SJCRH30 (cell line): ENCODE measurements around the gene SEC24D. TPM values are rescaled to one million over a fixed set of nuclear protein-coding genes. Genes with fewer than 3 reads are reported as not detected.
A peak's percentile ranks its signal among the peaks of the same experiment; 100 is the strongest.
"Not testable (repeated sequence)": the region's sequence is repeated elsewhere in the genome, so short reads cannot be mapped to it uniquely, and the experiment has no call there.

ENCODE experiments used
- DNase-seq, 2 experiments: peaks; one replicate each; pipeline ENCODE4 v3.0.0-alpha.2; 2015 to 2020
- H3K27ac ChIP-seq: fragments of 250-450 bp; sonication (Bioruptor Pico); 2 replicates; pipeline ENCODE4 v1.5.1; 2020; ENCODE audit warnings: mild to moderate bottlenecking, moderate library complexity
- H3K27me3 ChIP-seq: fragments of 250-450 bp; sonication (Bioruptor Pico); 2 replicates; pipeline ENCODE4 v1.5.1; 2020; ENCODE audit warnings: mild to moderate bottlenecking, moderate library complexity
- H3K36me3 ChIP-seq: fragments of 250-450 bp; sonication (Bioruptor Pico); 2 replicates; pipeline ENCODE4 v1.5.1; 2020; ENCODE audit warnings: mild to moderate bottlenecking, moderate library complexity
- H3K4me1 ChIP-seq: fragments of 250-450 bp; sonication (Bioruptor Pico); 2 replicates; pipeline ENCODE4 v1.5.1; 2020; ENCODE audit warnings: mild to moderate bottlenecking, moderate library complexity
- H3K4me3 ChIP-seq: fragments of 250-450 bp; sonication (Bioruptor Pico); 2 replicates; pipeline ENCODE4 v1.5.1; 2020; ENCODE audit warnings: mild to moderate bottlenecking, moderate library complexity
- H3K9me3 ChIP-seq: fragments of 250-450 bp; sonication (Bioruptor Pico); replicated peaks from 2 replicates; pipeline ENCODE4 v1.5.1; 2020; ENCODE audit warnings: mild to moderate bottlenecking, moderate library complexity
- total RNA-seq: library from RNA; depleted of rRNA; stranded (reverse); fragments of >200 nt; shearing (Covaris generic); gene quantifications from 2 replicates; pipeline ENCODE4 v1.2.3, GENCODE V29; 2014; rRNA removed

SEC24D gene
- 23.6 and 25.9 TPM in 2 replicates for total RNA-seq

GRCh38 chr4:118835571-118836300 lies at the start of gene SEC24D:
TSS of gene SEC24D (minus strand) at chr4:118836126. CDS start at chr4:118833696, 2,430 bp downstream.
- Histone ChIP-seq H3K4me3 (peak within 1 kb of the TSS; percentile 97), H3K27me3 (no peaks in the 10 kb centered on the region), H3K9me3 (no peaks in the 10 kb centered on the region), H3K4me1 (0 out of 2 replicates have a peak, but pooled peaks cover 4% of the 10 kb centered on the region), H3K27ac (peak within 1 kb of the TSS; percentile 43), H3K36me3 (peaks cover 14% of the 10 kb centered on the region)
- peak; percentile 91 to 93 for DNase-seq

DNA sequence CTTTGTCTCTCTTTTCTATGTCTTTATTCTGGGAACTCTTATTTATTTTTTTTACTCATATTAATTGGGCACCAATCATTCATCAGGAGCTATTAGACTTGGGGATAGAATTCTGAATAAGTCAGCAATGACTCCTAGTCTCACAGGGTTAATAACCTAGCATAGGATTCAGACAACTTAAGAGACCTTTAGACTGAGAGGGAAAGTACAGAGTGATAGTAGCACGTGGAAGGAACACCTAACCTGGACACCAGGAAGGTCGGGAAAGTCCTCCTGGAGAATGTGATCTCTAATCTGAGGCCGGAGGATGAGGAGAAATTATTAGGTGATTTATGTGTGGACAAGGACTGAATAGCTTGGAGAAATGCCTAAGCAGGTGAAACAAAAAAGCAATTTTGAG lies 48.8 kb upstream of the SEC24D start:
- H3K36me3 ChIP-seq: no peaks in the 10 kb centered on the region
- no peak overlapping the region for H3K4me3 ChIP-seq
- H3K27me3 ChIP-seq: no peaks in the 10 kb centered on the region
- 0 out of 2 replicates have a peak, but pooled peaks cover 3% of the 10 kb centered on the region for H3K4me1 ChIP-seq
- no peaks in the 10 kb centered on the region for H3K9me3 ChIP-seq
- no peak for DNase-seq
- H3K27ac ChIP-seq: no peak overlapping the region

- no peak overlapping the region for H3K4me3 ChIP-seq
- no peak for DNase-seq
- no peak overlapping the region for H3K27ac ChIP-seq
- no peaks in the 10 kb centered on the region for H3K36me3 ChIP-seq
- H3K27me3 ChIP-seq: no peaks in the 10 kb centered on the region
- peaks cover 4% of the 10 kb centered on the region; the same call in 1 of the 2 replicates for H3K4me1 ChIP-seq
- no peaks in the 10 kb centered on the region for H3K9me3 ChIP-seq
These were observed 47.9 kb upstream of the SEC24D start for GRCh38 chr4:118883861-118884260.

- Histone ChIP-seq H3K4me3 (peak overlapping the region; percentile 21), H3K4me1 (peaks cover 4% of the 10 kb centered on the region; the same call in 1 of the 2 replicates), H3K36me3 (no peaks in the 10 kb centered on the region), H3K27ac (no peak overlapping the region), H3K9me3 (0 out of 2 replicates have a peak, but pooled peaks cover 5% of the 10 kb centered on the region), H3K27me3 (no peaks in the 10 kb centered on the region)
- peak; percentile 27 to 59 for DNase-seq
These were observed 45.7 kb upstream of the SEC24D start for GRCh38 chr4:118881512-118882146.

DNA sequence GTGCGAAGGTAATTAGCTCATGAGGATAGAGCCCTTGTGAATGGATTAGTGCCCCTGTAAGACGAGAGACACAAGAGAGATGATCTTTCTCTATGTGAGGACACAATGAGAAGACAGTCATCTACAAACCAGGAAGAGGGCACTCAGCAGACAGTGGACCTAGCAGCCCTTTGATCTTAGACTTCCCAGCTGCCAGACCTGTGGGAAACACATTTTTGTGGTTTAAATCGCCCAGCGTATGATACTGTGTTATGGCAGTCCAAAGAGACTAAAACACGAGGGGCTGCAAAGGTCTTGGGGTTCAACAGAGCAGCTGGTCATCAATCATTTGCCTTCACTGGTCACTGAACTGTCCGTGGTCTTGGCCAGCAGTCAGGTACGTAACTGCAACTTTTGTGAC lies 43.5 kb upstream of the SEC24D start:
- peak; percentile 35 to 57 for DNase-seq
- H3K27me3 ChIP-seq: no peaks in the 10 kb centered on the region
- H3K36me3 ChIP-seq: no peaks in the 10 kb centered on the region
- no peak overlapping the region for H3K27ac ChIP-seq
- H3K4me1 ChIP-seq: peaks cover 4% of the 10 kb centered on the region; the same call in 1 of the 2 replicates
- H3K4me3 ChIP-seq: no peak overlapping the region; the same call in 1 of the 2 replicates
- H3K9me3 ChIP-seq: 0 out of 2 replicates have a peak, but pooled peaks cover 5% of the 10 kb centered on the region

DNA sequence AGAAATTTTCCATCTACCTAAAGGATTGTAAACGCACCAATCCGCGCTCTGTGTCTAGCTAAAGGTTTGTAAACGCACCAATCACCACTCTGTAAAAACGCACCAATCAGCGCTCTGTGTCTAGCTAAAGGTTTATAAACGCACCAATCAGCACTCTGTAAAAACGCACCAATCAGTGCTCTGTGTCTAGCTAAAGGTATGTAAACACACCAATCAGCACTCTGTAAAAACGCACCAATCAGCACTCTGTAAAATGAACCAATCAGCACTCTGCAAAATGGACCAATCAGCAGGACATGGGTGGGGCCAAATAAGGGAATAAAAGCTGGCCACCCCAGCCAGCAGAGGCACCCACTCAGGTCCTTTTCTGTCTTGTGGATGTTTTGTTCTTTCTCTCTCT lies 42.6 kb upstream of the SEC24D start:
- H3K4me1 ChIP-seq, H3K27me3 ChIP-seq, DNase-seq, H3K27ac ChIP-seq, H3K36me3 ChIP-seq, H3K9me3 ChIP-seq, H3K4me3 ChIP-seq: not testable (repeated sequence)

DNA sequence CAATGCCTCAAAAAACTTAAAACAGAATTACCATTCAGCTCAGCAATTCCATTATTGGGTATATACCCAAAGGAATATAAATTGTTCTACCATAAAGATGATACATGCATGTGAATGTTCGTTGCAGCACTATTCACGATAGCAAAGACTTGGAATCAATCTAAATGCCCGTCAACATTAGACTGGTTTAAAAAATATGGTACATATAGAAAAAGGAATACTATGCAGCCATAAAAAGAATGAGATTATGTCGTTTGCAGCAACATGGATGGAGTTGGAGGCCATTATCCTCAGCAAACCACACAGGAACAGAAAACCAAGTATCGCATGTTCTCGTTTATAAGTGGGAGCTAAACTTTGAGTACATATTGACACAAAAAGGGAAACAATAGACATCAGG lies 41.9 kb upstream of the SEC24D start:
- Histone ChIP-seq H3K36me3 (no peaks in the 10 kb centered on the region), H3K9me3 (0 out of 2 replicates have a peak, but pooled peaks cover 5% of the 10 kb centered on the region), H3K27ac (no peak overlapping the region), H3K4me1 (peaks cover 4% of the 10 kb centered on the region; the same call in 1 of the 2 replicates), H3K27me3 (no peaks in the 10 kb centered on the region), H3K4me3 (no peak overlapping the region)
- no peak for DNase-seq

- Histone ChIP-seq H3K9me3 (no peaks in the 10 kb centered on the region), H3K4me1 (peaks cover 10% of the 10 kb centered on the region; the same call in 1 of the 2 replicates), H3K27ac (no peak overlapping the region), H3K27me3 (no peaks in the 10 kb centered on the region), H3K36me3 (no peaks in the 10 kb centered on the region), H3K4me3 (no peak overlapping the region)
- DNase-seq: no peak
These were observed 36.3 kb upstream of the SEC24D start for GRCh38 chr4:118872181-118872580.

- no peaks in the 10 kb centered on the region for H3K9me3 ChIP-seq
- peak in 1 of 2 experiments; percentile 21 for DNase-seq
- H3K27ac ChIP-seq: no peak overlapping the region
These were observed 33.9 kb upstream of the SEC24D start for GRCh38 chr4:118869808-118870342.

DNA sequence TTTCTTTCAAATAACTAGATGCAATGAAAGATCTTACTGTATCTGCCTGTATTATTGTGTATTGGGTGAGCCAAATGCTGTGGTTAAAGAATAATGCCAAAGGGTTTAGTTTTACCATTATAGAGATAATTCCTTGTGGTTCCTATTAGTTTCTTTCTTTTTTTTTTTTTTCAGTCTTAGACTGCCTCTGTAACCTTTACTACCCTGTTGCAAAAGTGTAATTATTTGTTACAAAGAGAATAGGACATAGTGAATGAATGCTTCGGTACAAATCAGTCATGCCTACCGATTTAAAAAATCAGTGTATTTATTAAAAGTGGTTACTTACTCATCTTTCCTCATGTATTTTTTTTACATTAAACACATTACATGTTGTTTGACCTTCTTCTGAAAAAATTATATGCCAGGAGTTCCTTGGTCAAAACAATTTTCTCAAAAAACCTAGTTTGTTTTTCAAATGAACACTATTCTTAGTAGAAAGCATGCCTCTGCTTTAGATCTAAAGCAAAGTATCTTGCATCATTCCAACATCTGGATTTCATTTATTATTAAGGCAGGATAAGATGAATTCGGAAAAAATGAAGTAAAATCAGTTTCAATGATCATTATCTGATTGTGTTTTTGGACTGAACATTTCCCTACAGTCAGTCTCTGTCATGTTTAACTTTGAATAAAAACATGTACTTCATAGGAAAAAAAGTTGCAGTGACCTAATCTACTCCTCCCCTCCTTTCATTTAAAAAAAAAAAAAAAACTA lies 31.6 kb upstream of the SEC24D start:
- Histone ChIP-seq H3K4me1 (peaks cover 10% of the 10 kb centered on the region; the same call in 1 of the 2 replicates), H3K4me3 (no peak overlapping the region), H3K27me3 (no peaks in the 10 kb centered on the region), H3K27ac (no peak overlapping the region), H3K36me3 (no peaks in the 10 kb centered on the region), H3K9me3 (0 out of 2 replicates have a peak, but pooled peaks cover 3% of the 10 kb centered on the region)
- no peak for DNase-seq

More at GRCh38 chr4:118869808-118870342, 33.9 kb upstream of the SEC24D start:
- Histone ChIP-seq H3K4me1 (peaks cover 10% of the 10 kb centered on the region; the same call in 1 of the 2 replicates), H3K27me3 (no peaks in the 10 kb centered on the region), H3K36me3 (no peaks in the 10 kb centered on the region), H3K4me3 (no peak overlapping the region)

DNA sequence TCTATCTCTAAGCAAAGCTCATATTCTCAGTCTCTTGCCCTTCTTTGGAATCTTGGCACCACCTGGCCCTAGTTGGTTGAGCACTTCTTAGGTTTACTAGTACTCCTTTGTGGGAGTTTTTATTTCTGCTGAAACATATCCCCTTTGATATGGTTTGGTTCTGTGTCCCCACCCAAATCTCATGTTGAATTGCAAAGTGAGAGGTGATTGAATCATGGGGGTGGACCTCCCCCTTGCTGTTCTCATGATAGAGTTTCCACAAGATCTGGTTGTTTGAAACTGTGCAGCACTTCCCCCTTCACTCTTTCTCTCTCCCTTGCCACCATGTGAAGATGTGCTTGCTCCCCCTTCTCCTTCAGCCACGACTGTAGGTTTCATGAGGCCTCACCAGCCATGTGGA lies 30.5 kb upstream of the SEC24D start:
- H3K36me3 ChIP-seq: no peaks in the 10 kb centered on the region
- no peaks in the 10 kb centered on the region for H3K27me3 ChIP-seq
- 0 out of 2 replicates have a peak, but pooled peaks cover 3% of the 10 kb centered on the region for H3K9me3 ChIP-seq
- DNase-seq: no peak
- no peak overlapping the region for H3K27ac ChIP-seq
- peaks cover 10% of the 10 kb centered on the region; the same call in 1 of the 2 replicates for H3K4me1 ChIP-seq
- H3K4me3 ChIP-seq: no peak overlapping the region

DNA sequence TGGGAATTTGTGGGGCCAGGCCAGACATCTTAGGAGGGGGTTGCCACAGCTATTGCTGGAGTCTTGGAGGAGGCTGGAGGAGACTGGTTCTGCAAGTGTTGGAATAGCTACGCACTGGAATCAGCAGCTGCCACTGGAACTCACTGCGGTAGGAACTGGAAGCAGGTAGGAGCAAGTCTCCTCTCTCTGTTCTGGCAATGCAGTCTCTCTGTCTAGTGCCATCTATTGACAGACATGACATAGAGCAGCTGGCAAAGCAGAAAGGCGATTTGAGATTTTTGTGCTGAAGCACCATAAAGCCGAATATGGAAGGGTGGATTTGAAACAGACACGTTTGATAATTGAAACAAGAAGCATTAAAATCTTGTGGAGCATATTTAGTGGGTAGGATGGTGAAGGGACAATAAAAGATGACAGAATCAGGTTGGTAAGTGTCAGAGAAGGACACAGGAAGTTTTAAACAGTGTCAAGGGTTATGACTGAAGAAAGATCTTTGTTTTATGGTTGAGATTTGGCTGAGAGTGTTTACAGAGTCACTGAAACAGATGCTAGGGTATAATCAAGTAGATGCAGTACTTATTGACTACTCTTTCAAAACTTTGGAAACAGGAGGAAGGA lies 29.3 kb upstream of the SEC24D start:
- H3K27me3 ChIP-seq: no peaks in the 10 kb centered on the region
- H3K9me3 ChIP-seq: 0 out of 2 replicates have a peak, but pooled peaks cover 3% of the 10 kb centered on the region
- no peaks in the 10 kb centered on the region for H3K36me3 ChIP-seq
- H3K27ac ChIP-seq: no peak overlapping the region
- no peak overlapping the region for H3K4me3 ChIP-seq
- DNase-seq: peak; percentile 57 to 78
- peaks cover 8% of the 10 kb centered on the region; the same call in 1 of the 2 replicates for H3K4me1 ChIP-seq

- no peaks in the 10 kb centered on the region for H3K36me3 ChIP-seq
- H3K27ac ChIP-seq: no peak overlapping the region
- no peaks in the 10 kb centered on the region for H3K9me3 ChIP-seq
- no peak overlapping the region for H3K4me3 ChIP-seq
- DNase-seq: no peak
- H3K4me1 ChIP-seq: no peaks in the 10 kb centered on the region
- no peaks in the 10 kb centered on the region for H3K27me3 ChIP-seq
These were observed 22.9 kb upstream of the SEC24D start for GRCh38 chr4:118858779-118859178.

GRCh38 chr4:118857760-118858159 lies 21.8 kb upstream of the SEC24D start:
- no peak overlapping the region for H3K4me3 ChIP-seq
- H3K9me3 ChIP-seq: no peaks in the 10 kb centered on the region
- H3K36me3 ChIP-seq: no peaks in the 10 kb centered on the region
- H3K27me3 ChIP-seq: no peaks in the 10 kb centered on the region
- H3K27ac ChIP-seq: no peak overlapping the region
- DNase-seq: no peak
- no peaks in the 10 kb centered on the region for H3K4me1 ChIP-seq
